Measurements from ENCODE around the gene TTC9B. TPM values are rescaled to one million over a fixed set of nuclear protein-coding genes. Genes with fewer than 3 reads are reported as not detected.

TTC9B gene
- total and polyA plus RNA-seq, 2 experiments from 2014 or later, result not detected

DNA sequence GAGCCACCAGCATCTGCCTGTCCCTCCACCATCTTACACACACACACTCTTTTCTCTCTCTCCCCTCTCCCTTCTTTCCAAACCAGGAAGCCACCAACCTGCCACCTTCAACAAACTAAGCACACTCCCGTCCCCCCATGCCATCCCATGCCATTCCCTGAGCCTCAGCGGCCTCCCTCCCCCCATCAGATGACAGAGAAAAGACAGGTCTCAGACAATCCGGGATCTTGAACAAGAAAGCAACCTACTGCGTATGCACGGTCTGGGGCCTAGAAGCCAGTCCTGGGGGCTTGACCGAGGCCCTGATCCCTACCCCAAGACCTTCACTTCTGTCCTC, 47.5 kb upstream of the TTC9B start:
- Histone ChIP-seq H3K4me1 (ENCODE audit: insufficient read depth) (no peaks in the 10 kb centered on the region), H3K36me3 (ENCODE audit: low read depth) (no peaks in the 10 kb centered on the region; the same call in 1 of the 2 replicates), H3K9me3 (ENCODE audit: low read depth) (no peaks in the 10 kb centered on the region), H4K20me1 (ENCODE audit: insufficient read depth) (no peaks in the 10 kb centered on the region), H2AFZ (no peak overlapping the region), H3K4me2 (ENCODE audit: unreplicated experiment) (no peak overlapping the region), H3F3A (ENCODE audit: insufficient read depth) (peaks cover 9% of the 10 kb centered on the region; the same call in 1 of the 2 replicates), H3K4me3 (no peak overlapping the region), H3K9me2 (ENCODE audit: insufficient read depth) (no peaks in the 10 kb centered on the region), H3K9ac (no peak overlapping the region), H3K79me2 (ENCODE audit: insufficient read depth) (peaks cover 97% of the 10 kb centered on the region), H3K27ac (no peak overlapping the region), H3K27me3 (replicated peaks; ENCODE audit: insufficient read depth) (no peaks in the 10 kb centered on the region)
- 87 to 89% methylated on average over 6 of the region's 6 CpGs for WGBS, 2 experiments (ENCODE audit: low coverage in 1 of 2, low lambda C conversion rate in 2 of 2, missing lambda C conversion rate in 2 of 2)
- TF ChIP-seq EZH2phosphoT487 (IDR thresholded peaks at IDR 0.05; ENCODE audit: insufficient read depth, low read depth) (no peak), EZH2 (IDR thresholded peaks at IDR 0.05; ENCODE audit: insufficient read depth, poor library complexity, severe bottlenecking) (no peak)
- DNase-seq, result no peak
- in situ Hi-C loops (cut with MboI), result no loop called here

DNA sequence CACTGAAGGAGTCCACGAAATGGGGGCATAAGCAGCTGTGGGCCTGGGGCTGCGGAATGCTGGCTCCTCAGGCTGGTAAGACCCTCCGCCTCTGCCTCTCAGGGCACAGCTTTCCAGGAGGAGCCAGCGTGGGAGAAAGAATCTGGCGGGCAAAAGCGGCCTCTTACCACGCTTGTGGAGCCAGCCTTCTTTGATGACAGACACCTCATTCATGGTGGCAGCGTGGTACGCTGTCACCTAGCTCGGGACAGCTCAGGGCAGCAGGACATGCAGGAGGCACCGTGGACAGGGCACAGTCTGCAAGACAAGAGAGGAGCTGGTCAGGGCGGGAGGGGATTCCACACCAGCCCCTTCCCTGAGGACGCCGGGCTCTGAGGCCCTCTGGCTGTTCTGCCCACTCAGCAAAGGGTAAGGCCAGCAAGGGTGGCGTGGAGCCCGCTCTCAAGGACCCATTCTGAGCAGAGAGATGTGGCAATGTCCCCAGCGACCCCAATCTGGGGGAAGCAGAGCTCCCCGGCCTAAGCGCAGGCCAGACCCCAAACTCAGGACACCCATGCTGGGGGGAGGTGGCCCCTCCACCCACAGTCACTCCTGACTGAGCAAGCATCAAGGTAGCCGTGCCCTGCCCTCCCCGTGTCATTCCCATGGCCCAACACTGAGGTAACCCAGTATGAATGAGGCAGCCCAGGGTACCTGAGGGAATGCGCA, 47.0 kb upstream of the TTC9B start:
- Histone ChIP-seq H3K79me2 (ENCODE audit: insufficient read depth) (peaks cover 97% of the 10 kb centered on the region), H3K4me1 (ENCODE audit: insufficient read depth) (no peaks in the 10 kb centered on the region), H3K36me3 (ENCODE audit: low read depth) (no peaks in the 10 kb centered on the region; the same call in 1 of the 2 replicates), H4K20me1 (ENCODE audit: insufficient read depth) (no peaks in the 10 kb centered on the region), H3K4me3 (no peak overlapping the region), H3K9me2 (ENCODE audit: insufficient read depth) (no peaks in the 10 kb centered on the region), H2AFZ (no peak overlapping the region), H3F3A (ENCODE audit: insufficient read depth) (peaks cover 9% of the 10 kb centered on the region; the same call in 1 of the 2 replicates), H3K27me3 (replicated peaks; ENCODE audit: insufficient read depth) (no peaks in the 10 kb centered on the region), H3K27ac (no peak overlapping the region), H3K9ac (no peak overlapping the region), H3K9me3 (ENCODE audit: low read depth) (no peaks in the 10 kb centered on the region), H3K4me2 (ENCODE audit: unreplicated experiment) (no peak overlapping the region)
- WGBS, 2 experiments (ENCODE audit: low coverage in 1 of 2, low lambda C conversion rate in 2 of 2, missing lambda C conversion rate in 2 of 2), result 87 to 91% methylated on average over 20 to 21 of the region's 22 CpGs
- no peak for DNase-seq
- in situ Hi-C loops (cut with MboI), result no loop called here
- TF ChIP-seq EZH2phosphoT487 (IDR thresholded peaks at IDR 0.05; ENCODE audit: insufficient read depth, low read depth) (no peak), EZH2 (IDR thresholded peaks at IDR 0.05; ENCODE audit: insufficient read depth, poor library complexity, severe bottlenecking) (no peak)

DNA sequence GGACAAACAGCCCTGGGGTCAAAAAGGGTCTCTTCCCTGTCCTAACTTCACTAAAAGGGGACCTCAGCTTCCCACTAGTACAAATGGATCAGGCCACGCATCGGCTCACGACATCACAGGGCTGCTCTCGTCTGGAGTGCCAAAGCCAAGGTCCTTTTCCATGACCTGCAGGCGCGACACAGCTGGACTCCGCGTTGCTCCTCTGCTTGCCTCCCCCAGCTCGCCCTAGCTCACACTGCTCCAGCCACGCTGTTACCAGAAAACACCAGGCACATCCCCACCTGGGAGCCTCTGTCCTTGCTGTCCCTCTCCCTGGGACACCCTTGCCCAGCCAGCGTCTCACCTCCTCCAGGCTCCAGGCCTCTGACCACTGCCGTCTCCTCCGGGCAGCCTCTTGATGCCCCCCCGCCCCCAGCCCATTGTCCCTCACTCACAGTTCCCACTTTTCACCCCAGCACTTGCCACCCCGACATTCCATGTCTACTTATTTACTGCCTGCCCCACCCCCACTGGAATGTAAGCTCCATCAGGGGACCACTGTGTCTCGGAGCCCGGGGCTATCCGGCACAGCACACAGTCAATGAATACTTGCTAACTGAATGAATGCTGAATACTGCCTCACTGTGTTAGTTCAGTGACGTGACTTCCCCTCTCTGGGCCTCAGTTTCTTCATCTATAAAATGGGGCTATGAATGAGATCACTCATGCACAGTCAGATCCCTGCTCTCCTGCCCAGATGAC, 46.3 kb upstream of the TTC9B start:
- no peaks in the 10 kb centered on the region for H3K27me3 ChIP-seq (replicated peaks; ENCODE audit: insufficient read depth)
- no peaks in the 10 kb centered on the region for H3K4me1 ChIP-seq (ENCODE audit: insufficient read depth)
- TF ChIP-seq EZH2 (IDR thresholded peaks at IDR 0.05; ENCODE audit: insufficient read depth, poor library complexity, severe bottlenecking), result no peak
- TF ChIP-seq EZH2phosphoT487 (IDR thresholded peaks at IDR 0.05; ENCODE audit: insufficient read depth, low read depth), result no peak
- H3K4me3 ChIP-seq, result no peak overlapping the region
- no peaks in the 10 kb centered on the region for H3K9me2 ChIP-seq (ENCODE audit: insufficient read depth)
- H3K27ac ChIP-seq, result no peak overlapping the region
- no peak for DNase-seq
- H3K4me2 ChIP-seq (ENCODE audit: unreplicated experiment), result no peak overlapping the region
- H3K9ac ChIP-seq, result no peak overlapping the region
- peaks cover 97% of the 10 kb centered on the region for H3K79me2 ChIP-seq (ENCODE audit: insufficient read depth)
- in situ Hi-C loops (cut with MboI), result no loop called here
- peaks cover 8% of the 10 kb centered on the region; the same call in 1 of the 2 replicates for H3F3A ChIP-seq (ENCODE audit: insufficient read depth)
- H2AFZ ChIP-seq, result no peak overlapping the region
- H3K36me3 ChIP-seq (ENCODE audit: low read depth), result no peaks in the 10 kb centered on the region; the same call in 1 of the 2 replicates
- no peaks in the 10 kb centered on the region for H4K20me1 ChIP-seq (ENCODE audit: insufficient read depth)
- whole genome bisulfite sequencing, 2 experiments (ENCODE audit: low coverage in 1 of 2, low lambda C conversion rate in 2 of 2, missing lambda C conversion rate in 2 of 2), result 89 to 92% methylated on average over 15 to 19 of the region's 19 CpGs
- no peaks in the 10 kb centered on the region for H3K9me3 ChIP-seq (ENCODE audit: low read depth)

DNA sequence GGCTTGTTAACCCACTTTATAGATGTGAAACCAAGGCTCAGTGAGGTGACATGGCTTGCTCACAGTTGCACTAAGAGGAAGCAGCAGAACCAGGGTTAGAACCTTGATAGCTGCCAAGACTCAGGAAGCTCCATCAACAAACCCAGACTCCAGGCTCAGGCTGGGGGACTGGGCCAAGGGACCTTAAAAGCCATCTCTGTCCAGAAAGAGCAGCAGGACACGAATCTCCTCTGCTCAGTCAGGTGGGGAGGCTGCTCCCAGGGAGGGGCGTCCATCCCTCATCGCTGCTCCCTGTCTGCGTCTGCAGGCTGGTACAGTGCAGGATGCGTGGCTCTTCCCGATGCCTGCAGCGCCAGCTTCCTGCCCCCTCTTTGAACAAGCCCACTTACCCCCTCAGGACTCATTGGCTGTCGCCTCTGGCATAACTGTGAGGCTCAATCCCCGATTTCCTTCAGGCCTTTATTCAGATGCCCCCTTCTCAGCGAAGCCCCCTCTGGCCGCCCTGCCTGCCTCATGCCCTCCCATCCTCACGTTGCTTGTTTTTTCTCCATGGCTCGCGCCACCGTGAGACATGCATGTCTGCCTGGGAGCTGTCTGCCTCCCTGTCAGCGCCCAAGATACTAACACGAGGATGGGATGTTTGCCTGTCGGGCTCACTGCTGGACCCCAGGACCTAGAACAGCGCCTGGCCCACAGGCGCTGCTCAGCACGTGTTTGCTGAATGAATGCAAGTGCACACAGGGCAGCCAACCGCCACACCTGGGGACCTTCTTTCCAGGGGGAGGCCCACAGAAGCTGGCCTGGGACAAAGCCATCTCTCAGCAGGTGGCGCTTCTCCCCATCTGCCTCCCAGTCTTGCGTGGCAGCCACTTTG, 45.5 kb upstream of the TTC9B start:
- Histone ChIP-seq H3K9ac (no peak overlapping the region), H3K9me2 (ENCODE audit: insufficient read depth) (no peaks in the 10 kb centered on the region), H3F3A (ENCODE audit: insufficient read depth) (peaks cover 8% of the 10 kb centered on the region; the same call in 1 of the 2 replicates), H3K79me2 (ENCODE audit: insufficient read depth) (peaks cover 97% of the 10 kb centered on the region), H2AFZ (no peak overlapping the region), H3K27ac (no peak overlapping the region), H3K4me3 (no peak overlapping the region), H3K4me1 (ENCODE audit: insufficient read depth) (no peaks in the 10 kb centered on the region), H3K4me2 (ENCODE audit: unreplicated experiment) (no peak overlapping the region), H3K27me3 (replicated peaks; ENCODE audit: insufficient read depth) (no peaks in the 10 kb centered on the region), H4K20me1 (ENCODE audit: insufficient read depth) (no peaks in the 10 kb centered on the region), H3K9me3 (ENCODE audit: low read depth) (no peaks in the 10 kb centered on the region), H3K36me3 (ENCODE audit: low read depth) (no peaks in the 10 kb centered on the region; the same call in 1 of the 2 replicates)
- in situ Hi-C loops (cut with MboI), result no loop called here
- DNase-seq, result no peak
- WGBS, 2 experiments (ENCODE audit: low coverage in 1 of 2, low lambda C conversion rate in 2 of 2, missing lambda C conversion rate in 2 of 2), result 89 to 92% methylated on average over 23 to 24 of the region's 24 CpGs
- TF ChIP-seq EZH2 (IDR thresholded peaks at IDR 0.05; ENCODE audit: insufficient read depth, poor library complexity, severe bottlenecking), result no peak
- no peak for TF ChIP-seq EZH2phosphoT487 (IDR thresholded peaks at IDR 0.05; ENCODE audit: insufficient read depth, low read depth)
